Measurements from ENCODE around the gene ARID1B.

- no peak for TF ChIP-seq OTX1 (CRISPR knock-in tag; IDR thresholded peaks at IDR 0.05)
- TF ChIP-seq ARID2 (IDR thresholded peaks at IDR 0.05), result no peak
- no peak for TF ChIP-seq ZFP36 (IDR thresholded peaks at IDR 0.05; ENCODE audit: low read depth, low read length, partially characterized antibody)
- no peak for TF ChIP-seq E2F1 (CRISPR knock-in tag; IDR thresholded peaks at IDR 0.05)
- no peak for TF ChIP-seq TBL1XR1 (IDR thresholded peaks at IDR 0.05; ENCODE audit: low read length in 2 of 2)
- TF ChIP-seq FOXM1 (IDR thresholded peaks at IDR 0.05; ENCODE audit: low read depth), result no peak
- TF ChIP-seq FOXM1 (CRISPR knock-in tag; IDR thresholded peaks at IDR 0.05; ENCODE audit: low read depth), result no peak
- no peak for TF ChIP-seq USF1 (CRISPR knock-in tag; IDR thresholded peaks at IDR 0.05)
- no peak for TF ChIP-seq RERE (CRISPR knock-in tag; IDR thresholded peaks at IDR 0.05; ENCODE audit: borderline replicate concordance)
- TF ChIP-seq ZNF77 (CRISPR knock-in tag; IDR thresholded peaks at IDR 0.05), result no peak
- no peak for TF ChIP-seq ZNF766 (CRISPR knock-in tag; conservative IDR thresholded peaks at IDR 0.05)
- no peak for TF ChIP-seq BHLHE40 (IDR thresholded peaks at IDR 0.05; ENCODE audit: low read length)
These were observed 26.2 kb downstream of the ARID1B start for GRCh38 chr6:156803353-156803752.
